ENCODE measurements around the gene KRTAP2-3.

GRCh38 chr17:41060052-41060604 lies at the start of gene KRTAP2-3:
- TF ChIP-seq TAF1 (IDR thresholded peaks at IDR 0.05; ENCODE audit: low read depth, low read length) (no peak), POLR2A (IDR thresholded peaks at IDR 0.05; ENCODE audit: low read depth, low read length) (no peak), POLR2AphosphoS5 (IDR thresholded peaks at IDR 0.05; ENCODE audit: low read depth, low read length) (no peak)

All from GM12891 (cell line).